GM19324 (cell line): ENCODE results near the gene SPDEF.

Source experiments
- ATAC-seq: cut with Tn5 transposase; IDR thresholded peaks from one replicate; pipeline ENCODE4 v1.9.1; 2021; ENCODE audit warnings: mild to moderate bottlenecking, moderate library complexity; ENCODE audit not compliant: unreplicated experiment, low FRiP score

The SPDEF gene

DNA sequence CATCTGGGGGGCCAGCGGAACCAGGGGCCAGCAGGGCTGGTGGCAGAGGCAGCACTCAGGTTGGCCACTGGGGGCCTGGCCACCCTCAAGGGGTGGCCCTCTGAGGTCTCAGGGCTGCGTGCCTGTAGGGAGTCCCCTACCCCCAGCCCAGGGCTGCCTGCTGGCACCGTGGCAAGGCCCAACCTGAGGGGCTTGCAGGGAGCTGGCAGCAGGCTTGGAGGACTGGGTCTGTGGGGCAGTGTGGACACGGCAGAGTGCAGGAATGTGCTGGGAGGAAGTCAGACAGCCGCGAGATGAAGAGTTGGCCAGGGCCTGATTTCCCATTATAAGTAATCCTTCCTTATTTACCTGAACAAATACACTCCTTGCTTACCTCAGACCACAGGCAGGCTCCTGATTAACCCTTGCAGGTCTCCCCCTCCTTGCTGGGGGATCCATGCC is at the start of gene SPDEF:
TSS of gene SPDEF (minus strand) at position 299 of the 441 bp plus-strand sequence. CDS start 11,874 bp downstream, outside the sequence.
- ATAC-seq = no peak

DNA sequence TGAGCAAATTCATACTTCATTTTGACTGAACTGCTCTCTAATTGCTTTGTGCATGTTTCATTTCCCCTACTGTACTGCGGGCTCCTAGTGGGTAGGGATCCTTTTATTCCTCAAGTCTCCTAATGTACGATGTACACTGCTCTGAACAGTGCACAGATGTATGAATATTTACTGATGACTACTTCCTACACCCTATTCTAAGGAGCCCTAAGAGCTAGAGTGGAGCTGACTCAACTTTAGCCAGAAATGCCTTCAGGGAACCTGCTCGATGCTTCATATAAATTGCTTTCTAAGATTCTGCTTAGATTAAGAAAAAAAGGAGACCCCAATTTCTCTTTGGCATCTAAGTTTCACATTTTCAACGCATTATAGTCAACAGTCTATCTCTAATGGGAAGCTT is 47.6 kb upstream of the SPDEF start:
- no peak for ATAC-seq

DNA sequence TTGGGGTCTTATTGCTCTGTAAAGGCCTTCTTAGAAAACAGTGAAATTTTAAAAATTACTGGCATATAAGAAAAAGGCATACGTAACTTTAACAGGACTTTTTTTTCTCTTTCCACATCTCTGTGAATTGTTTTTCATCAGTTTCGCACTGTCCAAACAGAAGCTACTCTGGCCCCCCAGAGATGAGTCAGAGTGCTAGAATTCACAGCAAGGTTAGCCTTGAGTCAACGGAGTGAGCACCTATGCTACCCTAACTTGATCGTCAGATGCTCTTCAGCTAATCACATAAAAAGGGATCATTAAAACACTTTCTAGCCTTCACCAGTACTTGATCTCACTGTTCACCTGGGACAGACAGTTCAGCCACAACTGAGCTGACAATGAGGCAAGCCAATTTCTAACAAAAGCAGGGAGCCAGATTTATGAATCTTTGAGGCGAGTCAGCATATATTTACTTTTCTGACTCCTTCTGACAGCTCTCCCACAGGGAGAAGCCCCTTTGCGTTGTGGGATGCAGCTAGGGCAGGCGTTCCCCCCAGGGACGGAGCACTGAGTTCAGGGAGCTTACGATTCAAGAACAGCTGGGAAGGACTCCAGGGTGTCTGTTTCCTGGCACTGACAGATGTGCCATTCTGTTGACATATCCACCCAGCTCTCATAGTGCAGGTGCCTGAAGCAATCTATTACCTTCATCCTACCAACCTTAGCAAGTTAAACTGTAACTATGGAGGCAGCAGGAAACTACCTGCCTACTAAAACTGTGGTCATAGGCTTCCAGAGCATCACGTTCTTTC is 46.4 kb upstream of the SPDEF start:
- no peak for ATAC-seq

DNA sequence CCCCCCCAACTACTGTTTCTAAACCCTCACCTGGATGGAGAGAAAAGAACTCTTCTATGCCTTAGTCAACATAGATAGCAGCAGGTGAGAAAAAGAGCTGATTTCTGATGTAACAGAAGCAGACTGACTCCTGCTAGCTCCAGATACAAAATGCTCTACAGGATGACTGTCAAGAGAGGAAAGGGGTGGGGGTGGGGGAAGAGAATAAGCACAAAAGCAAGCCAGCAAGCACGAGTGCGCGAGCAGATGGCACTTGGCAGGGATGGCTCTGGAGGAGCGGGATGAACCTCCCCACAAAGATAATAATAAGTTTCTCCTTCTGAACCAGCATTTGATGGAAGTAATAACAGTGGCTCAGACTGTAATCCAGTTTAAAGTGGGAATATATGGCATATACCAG is 45.6 kb upstream of the SPDEF start:
- no peak for ATAC-seq

DNA sequence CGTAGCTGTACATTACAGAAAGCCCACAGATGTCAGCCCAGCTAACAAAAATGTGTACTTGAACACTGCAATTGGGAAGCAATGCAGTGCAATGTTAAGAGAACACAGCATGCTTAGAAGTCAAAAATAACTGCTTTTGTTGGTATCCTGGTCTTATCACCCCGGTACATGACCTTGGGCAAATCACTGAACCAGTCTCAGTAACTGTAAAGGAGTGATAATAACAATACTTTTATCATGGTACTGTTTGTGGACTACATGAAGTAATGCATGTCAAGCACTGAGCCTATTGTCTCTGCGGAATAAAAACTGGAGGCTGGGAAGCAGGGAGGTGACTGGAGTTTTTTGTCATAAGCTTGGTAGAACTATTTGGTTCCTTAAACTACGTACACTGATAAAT is 44.7 kb upstream of the SPDEF start:
- ATAC-seq = no peak

DNA sequence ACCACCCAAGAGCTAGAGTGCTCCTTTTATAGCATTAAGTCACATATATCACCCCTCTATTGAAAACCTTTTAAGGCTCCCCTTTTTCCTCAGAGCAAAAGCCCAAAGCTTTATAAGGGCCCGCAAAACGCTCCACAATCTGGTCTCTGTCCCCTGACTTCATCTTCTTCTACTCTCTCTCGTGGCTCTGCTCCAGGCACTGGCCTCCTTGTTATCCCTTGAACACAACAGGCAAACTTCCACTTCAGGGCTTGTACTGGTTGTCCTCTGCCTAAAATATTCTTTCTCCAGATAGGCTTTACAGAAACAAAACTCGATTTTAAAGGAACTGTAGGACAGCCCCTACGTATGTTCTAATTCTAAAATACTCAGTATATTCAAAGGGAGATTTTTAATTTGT is 44.0 kb upstream of the SPDEF start:
- ATAC-seq = no peak

DNA sequence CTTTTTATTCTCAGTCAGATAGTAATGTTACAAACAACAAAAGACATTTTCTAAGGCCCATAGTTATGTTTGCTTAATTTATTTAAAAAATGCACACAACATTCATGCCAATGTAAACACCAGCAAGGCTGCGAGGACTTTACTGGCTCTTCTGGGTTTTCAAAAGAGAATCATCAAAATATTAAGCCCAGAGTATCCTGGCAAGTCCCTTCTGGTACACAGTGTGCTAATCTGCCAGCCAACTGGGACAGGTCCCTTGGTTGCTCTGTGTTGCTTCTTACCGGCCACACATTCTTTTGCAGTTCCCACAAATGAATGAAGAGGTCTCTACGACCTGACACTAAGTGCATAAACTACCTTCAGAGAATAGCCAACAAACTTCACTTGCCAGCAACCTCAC is 42.6 kb upstream of the SPDEF start:
- ATAC-seq = no peak

DNA sequence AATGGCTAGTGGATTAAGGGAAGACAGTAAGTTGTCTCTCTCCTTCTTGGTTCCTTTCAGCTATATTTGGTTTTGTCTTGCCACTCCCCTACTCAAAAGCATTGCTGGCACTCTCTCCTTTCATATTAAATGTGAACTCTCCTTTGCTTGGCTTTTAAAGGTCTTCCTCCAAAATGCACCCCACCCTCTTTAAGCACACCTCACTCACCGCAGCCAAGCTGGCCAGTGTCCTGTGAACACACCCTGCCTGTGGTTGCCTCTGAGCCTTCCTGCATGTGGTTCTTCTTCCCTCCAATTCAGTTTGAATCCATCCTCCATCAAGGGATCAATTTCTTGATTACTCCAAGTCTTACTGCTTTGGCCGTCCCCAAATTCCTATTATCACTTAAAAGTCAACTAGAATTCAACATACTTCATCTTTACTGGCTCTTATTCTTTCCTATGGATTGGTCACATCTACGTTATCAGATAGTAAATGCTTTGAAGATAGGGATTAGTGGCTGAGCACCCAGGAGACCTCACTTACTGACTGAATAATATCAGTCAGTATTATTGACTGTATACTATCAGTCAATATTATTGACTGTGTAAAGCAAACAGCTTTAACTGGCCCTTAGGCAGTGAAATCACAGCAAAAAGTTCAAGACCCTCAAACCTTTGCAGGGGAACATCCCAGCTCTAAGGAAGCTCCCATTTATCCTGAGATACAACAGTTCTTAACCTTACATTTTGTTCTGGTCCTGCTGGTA is 41.6 kb upstream of the SPDEF start:
- ATAC-seq = no peak

DNA sequence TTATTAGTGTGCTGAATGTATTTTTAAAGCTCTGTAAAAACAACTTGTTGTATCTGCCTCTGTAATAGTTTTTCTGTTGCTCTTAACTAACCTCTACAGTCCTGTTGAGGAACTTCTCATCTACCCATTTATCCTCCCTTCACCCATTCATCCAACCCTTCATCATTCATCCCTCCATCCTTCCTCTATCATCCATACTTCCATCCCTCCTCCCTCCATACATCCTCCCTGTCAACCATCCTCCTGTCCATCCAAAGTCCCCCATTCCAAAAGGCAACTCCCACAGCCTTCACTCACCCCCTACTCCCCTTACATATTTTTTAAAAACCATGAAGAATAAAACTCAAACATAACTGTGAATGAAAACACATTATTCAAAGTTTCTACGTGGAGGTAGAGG is 40.7 kb upstream of the SPDEF start:
- ATAC-seq = no peak

DNA sequence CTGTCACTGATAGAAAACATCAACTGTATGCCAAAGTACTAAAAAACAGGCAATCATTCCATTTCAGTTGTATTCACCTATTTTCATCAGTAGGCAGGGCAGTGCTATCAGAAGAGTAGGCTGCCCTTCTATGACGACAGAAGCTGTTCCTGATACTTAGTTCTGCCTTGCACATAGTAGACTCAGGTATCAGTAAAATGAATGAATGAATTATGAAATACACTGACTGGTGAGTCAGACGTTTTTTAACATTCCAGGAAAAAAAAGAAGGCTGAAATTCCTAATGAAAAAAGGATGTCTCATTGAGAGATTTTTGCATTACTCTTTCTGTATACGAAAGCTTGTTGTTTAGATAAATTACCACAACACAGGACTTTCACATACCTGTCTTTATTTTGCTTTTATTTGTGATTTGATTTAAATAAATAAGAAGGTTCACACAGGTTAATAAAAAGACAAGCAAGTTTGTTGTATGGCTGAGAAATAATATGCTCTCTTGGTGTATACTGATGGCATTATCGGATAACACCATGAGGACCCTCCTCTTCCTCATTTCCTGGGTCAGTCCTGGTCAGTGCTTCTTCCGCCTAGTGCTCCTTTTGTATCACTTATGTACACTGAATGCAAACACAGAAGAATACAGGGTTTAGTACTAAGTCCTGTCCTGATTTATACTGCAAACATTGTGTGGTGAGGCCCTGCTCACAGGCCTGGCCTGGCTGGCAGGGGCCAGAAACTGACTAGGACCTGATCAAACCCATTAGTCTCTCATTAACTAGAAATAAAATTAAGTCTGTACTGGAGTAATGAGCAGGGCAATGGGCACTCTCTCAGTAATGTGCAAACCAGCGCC is 39.4 kb upstream of the SPDEF start:
- ATAC-seq = no peak

DNA sequence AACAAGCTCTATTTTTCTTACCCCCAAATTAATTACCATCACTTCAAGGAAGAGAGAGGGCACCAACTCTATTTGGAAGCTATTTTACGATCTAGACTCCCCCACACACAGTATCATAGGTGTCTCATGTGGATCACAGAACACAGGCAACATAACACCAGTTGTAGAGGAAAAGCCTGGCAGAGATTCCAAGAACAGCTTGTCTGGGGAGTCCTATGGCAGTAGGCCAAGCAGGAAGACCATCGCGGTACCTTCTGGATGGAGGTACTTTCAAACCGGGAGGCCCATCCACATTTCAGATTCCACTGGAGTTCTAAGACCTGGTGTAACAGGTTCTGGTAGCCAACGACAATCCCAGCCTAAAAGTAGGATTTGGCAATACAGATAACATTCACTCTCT is 37.6 kb upstream of the SPDEF start:
- no peak for ATAC-seq

DNA sequence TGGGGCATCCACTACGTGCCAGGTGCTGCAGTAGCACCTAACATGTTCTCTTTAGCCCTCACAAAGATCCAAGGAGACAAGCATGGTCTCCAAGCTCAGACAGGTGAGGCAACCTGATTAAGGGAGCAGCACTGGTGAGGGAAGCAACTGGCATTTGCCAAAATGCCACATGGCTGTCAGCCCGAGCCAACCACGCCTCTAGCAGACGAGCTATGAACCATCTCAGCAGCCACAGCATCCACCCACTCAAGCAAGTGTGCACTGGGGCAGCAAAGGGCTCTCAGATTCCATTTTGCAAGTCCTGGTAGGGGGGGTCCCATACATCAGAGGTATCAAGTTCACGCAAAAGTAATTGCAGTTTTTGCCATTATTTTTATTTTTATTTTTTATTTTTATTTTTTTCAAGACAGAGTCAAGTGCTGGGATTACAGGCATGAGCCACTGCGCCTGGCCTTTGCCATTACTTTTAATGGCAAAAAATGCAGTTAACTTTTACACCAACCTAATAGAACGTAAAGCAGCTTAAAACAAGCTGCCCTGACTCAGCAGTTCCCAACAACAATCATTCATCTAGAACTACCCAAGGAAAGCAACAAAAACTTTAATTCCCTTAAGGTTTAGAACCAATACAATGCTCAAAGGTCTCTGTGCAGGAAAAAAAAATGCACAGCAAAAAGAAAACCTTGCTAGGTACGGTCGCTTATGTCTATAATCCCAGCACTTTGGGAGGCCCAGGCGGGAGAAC is 36.3 kb upstream of the SPDEF start:
- no peak for ATAC-seq

DNA sequence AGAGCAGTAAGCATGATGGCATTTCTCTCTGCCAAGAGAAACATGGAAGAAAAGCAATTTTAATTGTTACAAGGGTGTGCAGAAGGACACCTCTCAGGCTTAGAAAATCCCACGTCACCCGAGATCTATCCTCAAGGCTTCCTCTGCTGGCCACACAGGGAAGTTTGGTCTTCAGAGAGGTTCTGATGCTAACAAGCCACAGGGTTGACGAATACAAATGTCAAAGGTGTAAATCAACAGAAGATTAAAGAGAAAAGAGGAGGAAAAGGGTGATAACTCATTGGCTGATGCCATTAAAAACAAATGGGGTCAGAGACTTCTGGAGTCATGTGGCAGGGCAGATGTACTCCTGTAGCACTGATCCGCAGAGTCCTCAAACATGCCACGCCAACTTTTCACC is 33.6 kb upstream of the SPDEF start:
- ATAC-seq = no peak

DNA sequence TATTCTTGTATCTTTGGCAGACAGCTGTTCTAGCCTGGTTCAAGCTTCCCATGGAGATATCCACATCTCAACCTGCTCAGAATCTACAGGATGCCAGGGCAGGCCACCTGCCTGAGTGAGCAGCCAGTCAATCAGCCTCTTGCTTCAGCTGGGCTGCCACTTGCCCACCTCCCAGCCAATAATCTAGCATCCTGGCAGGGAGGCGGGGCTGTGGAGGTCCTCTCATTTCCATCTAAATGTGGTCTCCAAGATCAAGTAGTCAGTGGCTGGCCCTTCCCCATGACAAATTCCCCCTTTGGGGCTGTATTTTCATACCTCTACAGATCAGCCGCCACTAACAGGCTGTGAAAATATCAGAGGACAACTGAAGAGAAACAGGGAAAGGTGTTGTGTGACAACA is 33.0 kb upstream of the SPDEF start:
- ATAC-seq = no peak

DNA sequence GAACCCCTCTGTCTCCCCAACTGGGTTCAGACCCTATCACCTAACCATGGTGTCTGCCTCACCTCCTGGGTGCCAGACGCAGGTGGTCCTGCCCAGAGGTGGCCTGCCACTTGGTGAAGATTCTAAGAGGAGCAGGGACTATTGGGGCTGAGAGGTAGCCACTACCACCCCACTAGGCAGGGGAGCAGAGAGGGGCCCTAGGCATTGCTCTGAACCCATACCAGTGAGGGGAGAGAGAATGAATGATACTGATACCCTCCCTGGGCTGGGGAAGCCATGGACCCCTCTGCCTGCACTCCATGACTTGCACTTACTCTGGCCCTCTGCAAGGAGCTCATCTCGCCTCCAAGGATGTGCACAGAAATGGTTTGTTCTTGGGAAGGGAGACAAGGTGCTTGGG is 31.7 kb upstream of the SPDEF start:
- ATAC-seq = no peak

DNA sequence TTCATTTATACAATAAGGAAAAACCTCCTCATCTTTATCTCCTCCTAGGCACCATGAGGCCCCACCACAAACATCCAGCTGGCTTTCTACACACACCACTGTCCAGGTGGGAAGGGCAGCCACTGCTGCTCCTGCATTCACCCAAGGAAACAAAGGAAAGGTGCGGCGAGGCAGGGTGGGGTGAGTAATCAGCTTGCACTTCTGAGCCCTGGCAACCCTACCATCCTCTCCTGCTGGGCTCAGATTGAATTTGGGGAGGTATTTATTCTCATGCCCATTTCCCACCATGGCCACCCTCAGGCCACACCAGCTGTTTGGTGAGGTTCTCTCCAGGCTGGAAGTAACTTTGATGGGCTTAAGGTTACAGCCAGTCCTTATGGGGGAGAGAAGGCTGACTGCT is 31.2 kb upstream of the SPDEF start:
- ATAC-seq = no peak

DNA sequence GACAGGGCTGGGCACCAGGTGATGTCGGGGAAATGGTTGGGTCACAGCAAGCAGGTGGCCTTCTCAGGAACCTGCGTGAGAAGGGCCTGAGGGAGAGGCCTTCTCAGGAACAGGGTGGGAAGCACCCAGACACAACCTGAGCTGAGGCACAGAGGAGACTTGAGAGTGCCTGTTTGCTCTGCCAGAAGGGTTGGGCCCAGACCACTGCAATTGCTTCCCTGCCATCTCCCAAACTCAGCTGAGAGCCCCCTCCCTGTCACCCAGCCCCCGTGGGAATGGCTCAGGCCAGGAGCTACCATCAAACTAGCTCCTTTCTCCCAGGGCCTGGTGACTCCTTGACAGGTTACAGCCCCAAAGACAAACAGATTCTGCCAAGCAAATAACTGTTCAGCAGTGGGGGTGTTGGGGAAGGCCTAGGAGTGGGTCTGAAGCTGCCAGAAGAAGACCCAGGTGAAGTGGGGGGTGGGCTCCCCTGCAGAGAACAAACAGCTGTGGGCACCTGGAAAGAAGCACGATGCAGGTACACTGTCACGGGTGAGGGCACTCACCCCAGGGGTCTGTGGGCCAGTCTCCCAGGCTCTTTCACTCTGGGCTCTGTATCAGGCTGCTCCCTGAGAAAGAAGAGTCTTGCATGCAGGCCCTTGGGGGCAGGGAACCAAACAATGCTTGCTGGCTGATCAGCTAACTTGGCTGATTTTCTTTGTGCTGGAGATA is 30.4 kb upstream of the SPDEF start:
- ATAC-seq = no peak

DNA sequence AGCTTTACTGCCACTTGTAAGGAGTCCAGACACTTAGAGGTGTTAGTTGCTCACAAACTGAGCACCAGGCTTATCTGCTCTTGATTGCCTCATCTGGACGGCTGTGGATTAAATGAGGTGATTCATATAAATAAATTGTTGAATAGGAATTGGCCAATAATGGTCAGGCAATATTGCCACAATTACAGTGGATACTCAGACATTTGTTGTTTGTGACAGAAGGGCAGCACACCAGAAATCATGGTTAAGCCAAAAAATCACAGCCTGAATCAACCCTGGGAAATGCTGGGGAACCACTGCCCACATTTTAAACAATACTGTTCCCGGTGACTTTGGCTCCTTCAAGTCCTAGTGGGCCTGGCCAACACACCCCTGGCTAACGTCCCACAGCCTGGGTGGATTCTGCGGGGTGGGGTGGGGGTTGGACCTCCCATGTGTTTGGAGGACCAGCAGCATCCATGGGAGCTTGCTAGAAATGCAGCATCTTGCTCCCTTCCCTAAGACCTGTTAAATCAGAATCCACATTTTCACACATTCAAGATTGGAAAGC is 29.5 kb upstream of the SPDEF start:
- ATAC-seq = no peak

DNA sequence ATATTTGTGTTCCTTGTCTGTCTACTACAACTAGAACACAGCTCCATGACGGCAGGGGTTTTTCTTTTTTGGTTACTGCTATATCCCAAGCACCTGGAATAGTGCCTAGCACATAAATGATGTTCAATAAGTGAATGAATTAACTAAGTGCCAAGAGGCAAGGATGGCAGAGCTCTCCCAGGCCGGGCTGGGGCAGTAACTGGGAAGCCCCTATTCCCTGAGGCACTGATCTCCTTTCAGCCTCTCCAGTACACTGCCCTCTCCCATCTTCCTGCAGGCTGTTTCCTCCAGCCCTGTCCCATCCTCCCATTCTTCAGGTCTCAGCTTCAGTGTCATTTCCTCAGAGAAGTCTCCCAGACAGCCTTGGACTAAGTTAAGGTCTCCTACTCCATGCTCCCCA is 29.0 kb upstream of the SPDEF start:
- ATAC-seq = no peak

DNA sequence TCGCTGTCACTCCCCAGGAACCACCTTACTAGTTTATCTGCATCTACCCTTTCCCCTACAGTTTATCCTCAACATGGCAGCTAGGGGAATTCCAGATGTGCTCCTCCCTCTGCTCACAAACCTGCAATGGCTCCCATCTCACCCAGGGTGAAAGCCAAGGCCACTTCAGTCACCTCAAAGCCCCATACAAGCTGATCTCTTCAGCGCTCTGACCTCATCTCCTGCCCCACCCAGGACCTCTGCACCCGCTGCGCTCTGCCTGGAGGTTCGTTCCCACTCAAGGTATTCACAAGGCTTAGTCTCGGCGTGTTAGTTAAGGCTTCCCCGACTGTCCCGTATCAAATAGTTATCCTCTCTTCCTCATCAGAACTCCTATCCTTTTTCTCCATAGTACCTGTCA is 28.6 kb upstream of the SPDEF start:
- no peak for ATAC-seq
